ENCODE data around the gene MED7.

MED7 gene

DNA sequence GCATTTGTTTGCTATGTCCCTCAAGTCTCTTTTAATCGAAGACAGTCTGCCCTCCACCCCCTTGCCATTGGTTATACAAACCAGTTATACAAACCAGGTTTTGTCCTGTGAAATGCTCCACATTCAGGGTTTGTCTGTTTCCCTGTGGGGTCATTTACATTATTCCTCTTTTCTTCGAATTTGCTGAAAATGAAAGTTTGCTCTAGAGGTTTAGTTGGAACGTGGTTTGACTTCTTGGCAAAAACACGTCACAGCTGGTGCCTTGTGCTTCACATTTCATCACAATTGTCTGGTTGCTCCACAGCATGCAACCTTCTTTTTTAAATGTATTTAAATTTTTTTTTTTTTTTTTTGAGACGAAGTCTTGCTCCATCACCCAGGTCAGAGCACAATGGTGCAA, 29.7 kb downstream of the MED7 start:
- Histone ChIP-seq H3K9ac (ENCODE audit: low read length) (no peak overlapping the region), H3K27me3 (ENCODE audit: low read depth, low read length) (no peaks in the 10 kb centered on the region), H4K20me1 (ENCODE audit: insufficient read depth, low read length) (no peaks in the 10 kb centered on the region), H3K36me3 (replicated peaks; ENCODE audit: low read depth, low read length) (no peaks in the 10 kb centered on the region), H3K4me2 (ENCODE audit: low read length) (no peak overlapping the region), H3K4me3 (ENCODE audit: low read length) (no peak overlapping the region), H3K4me1 (ENCODE audit: low read length) (peaks cover 15% of the 10 kb centered on the region), H3K9me3 (ENCODE audit: insufficient read depth, low read length) (no peaks in the 10 kb centered on the region), H3K79me2 (ENCODE audit: low read length) (no peaks in the 10 kb centered on the region), H3K27ac (ENCODE audit: low read length) (no peak overlapping the region), H2AFZ (ENCODE audit: low read depth, low read length) (no peak overlapping the region)
- no peak for TF ChIP-seq EZH2phosphoT487 (IDR thresholded peaks at IDR 0.05; ENCODE audit: low read depth)
- TF ChIP-seq, protein P1, sequence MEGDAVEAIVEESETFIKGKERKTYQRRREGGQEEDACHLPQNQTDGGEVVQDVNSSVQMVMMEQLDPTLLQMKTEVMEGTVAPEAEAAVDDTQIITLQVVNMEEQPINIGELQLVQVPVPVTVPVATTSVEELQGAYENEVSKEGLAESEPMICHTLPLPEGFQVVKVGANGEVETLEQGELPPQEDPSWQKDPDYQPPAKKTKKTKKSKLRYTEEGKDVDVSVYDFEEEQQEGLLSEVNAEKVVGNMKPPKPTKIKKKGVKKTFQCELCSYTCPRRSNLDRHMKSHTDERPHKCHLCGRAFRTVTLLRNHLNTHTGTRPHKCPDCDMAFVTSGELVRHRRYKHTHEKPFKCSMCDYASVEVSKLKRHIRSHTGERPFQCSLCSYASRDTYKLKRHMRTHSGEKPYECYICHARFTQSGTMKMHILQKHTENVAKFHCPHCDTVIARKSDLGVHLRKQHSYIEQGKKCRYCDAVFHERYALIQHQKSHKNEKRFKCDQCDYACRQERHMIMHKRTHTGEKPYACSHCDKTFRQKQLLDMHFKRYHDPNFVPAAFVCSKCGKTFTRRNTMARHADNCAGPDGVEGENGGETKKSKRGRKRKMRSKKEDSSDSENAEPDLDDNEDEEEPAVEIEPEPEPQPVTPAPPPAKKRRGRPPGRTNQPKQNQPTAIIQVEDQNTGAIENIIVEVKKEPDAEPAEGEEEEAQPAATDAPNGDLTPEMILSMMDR (IDR thresholded peaks at IDR 0.05; ENCODE audit: low read depth, low read length): no peak

DNA sequence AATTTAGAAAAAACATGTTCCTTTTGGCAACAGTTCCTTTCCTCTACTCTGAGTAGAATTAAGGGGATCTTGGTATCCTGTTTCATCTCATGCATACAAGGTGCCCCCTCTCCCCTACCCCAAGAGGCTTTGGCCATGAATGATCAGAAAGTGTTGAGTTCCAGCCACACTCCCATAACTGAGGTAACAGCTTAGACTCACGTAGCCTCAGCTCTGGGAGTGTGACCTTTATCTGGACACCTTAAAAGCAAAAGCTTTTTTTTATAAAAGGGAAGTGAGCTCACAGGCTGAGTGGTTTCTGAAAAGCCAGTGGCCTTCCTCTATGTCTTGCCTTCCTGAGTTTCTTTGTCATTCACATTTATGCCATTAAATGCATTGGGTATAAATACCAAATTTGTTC, 32.9 kb downstream of the MED7 start:
- peaks cover 15% of the 10 kb centered on the region for H3K4me1 ChIP-seq (ENCODE audit: low read length)
- 0 out of 2 replicates have a peak overlapping the region, but pooled peaks have one; percentile 23 for H3K4me3 ChIP-seq (ENCODE audit: low read length)
- peak overlapping the region; percentile 58 for H3K4me2 ChIP-seq (ENCODE audit: low read length)
- H3K36me3 ChIP-seq (replicated peaks; ENCODE audit: low read depth, low read length): no peaks in the 10 kb centered on the region
- no peaks in the 10 kb centered on the region for H3K27me3 ChIP-seq (ENCODE audit: low read depth, low read length)
- H2AFZ ChIP-seq (ENCODE audit: low read depth, low read length): peak overlapping the region; percentile 82
- peak overlapping the region; percentile 29 for H3K27ac ChIP-seq (ENCODE audit: low read length)
- H4K20me1 ChIP-seq (ENCODE audit: insufficient read depth, low read length): no peaks in the 10 kb centered on the region
- no peak overlapping the region for H3K9ac ChIP-seq (ENCODE audit: low read length)
- no peak for TF ChIP-seq EZH2phosphoT487 (IDR thresholded peaks at IDR 0.05; ENCODE audit: low read depth)
- TF ChIP-seq, protein P1 (IDR thresholded peaks at IDR 0.05; ENCODE audit: low read depth, low read length): no peak
- H3K79me2 ChIP-seq (ENCODE audit: low read length): no peaks in the 10 kb centered on the region
- H3K9me3 ChIP-seq (ENCODE audit: insufficient read depth, low read length): no peaks in the 10 kb centered on the region

DNA sequence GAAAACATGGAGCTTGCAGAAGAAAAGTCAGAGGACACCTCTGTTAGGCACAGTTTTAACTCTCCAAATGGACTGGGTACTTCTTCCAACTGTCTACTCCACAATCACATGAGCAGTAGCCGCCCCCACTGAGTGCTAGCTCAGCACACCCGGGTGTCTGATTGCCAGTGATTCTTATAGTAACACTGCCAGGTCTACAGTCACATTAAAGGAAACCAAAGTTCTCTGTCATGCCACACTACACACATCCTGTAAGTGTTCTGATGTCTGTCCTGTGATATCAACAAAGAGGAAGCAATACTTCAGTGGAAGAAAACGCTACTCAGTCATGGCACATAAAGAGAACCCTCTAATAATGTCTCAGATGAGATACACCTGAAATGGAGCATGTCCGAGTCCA, 33.7 kb downstream of the MED7 start, which contains the start of gene HAVCR2:
Gene HAVCR2 (minus strand): TSS at position 69 of the 400 bp plus-strand sequence. CDS start 61 bp downstream, at position 8.
- TF ChIP-seq, protein P1 (IDR thresholded peaks at IDR 0.05; ENCODE audit: low read depth, low read length): no peak
- TF ChIP-seq EZH2phosphoT487 (IDR thresholded peaks at IDR 0.05; ENCODE audit: low read depth): no peak
- H3K9ac ChIP-seq (ENCODE audit: low read length): no peak within 1 kb of the TSS; the same call in 1 of the 2 replicates
- peak within 1 kb of the TSS; percentile 29 for H3K27ac ChIP-seq (ENCODE audit: low read length)

DNA sequence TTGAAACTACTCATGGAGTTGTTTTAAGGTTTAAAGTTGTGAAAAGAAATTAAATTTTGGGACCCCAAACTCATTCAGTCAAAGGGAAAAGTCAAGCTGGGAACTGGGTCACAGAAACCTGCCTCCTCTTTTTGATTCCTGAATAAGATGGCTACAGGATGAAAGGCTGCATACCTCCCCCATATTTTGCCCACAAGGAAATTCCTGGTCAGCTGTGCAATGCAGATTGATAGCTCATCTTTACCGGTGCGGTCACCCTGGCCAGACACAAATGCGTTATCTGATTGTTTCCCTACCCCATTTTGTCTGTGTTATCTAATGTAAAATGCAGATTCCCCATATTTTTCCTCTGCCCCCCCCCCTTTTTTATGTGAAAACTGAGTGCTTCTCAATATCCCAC, 35.2 kb downstream of the MED7 start:
- Histone ChIP-seq H3K9me3 (ENCODE audit: insufficient read depth, low read length) (no peaks in the 10 kb centered on the region), H3K9ac (ENCODE audit: low read length) (no peak overlapping the region), H3K4me2 (ENCODE audit: low read length) (no peak overlapping the region), H4K20me1 (ENCODE audit: insufficient read depth, low read length) (no peaks in the 10 kb centered on the region), H3K4me1 (ENCODE audit: low read length) (peaks cover 15% of the 10 kb centered on the region), H3K4me3 (ENCODE audit: low read length) (no peak overlapping the region), H3K27ac (ENCODE audit: low read length) (no peak overlapping the region), H2AFZ (ENCODE audit: low read depth, low read length) (no peak overlapping the region), H3K79me2 (ENCODE audit: low read length) (no peaks in the 10 kb centered on the region), H3K27me3 (ENCODE audit: low read depth, low read length) (no peaks in the 10 kb centered on the region), H3K36me3 (replicated peaks; ENCODE audit: low read depth, low read length) (no peaks in the 10 kb centered on the region)
- TF ChIP-seq, protein P1 (IDR thresholded peaks at IDR 0.05; ENCODE audit: low read depth, low read length): no peak
- no peak for TF ChIP-seq EZH2phosphoT487 (IDR thresholded peaks at IDR 0.05; ENCODE audit: low read depth)

More for the DNA sequence above, 33.7 kb downstream of the MED7 start, which contains the start of gene HAVCR2:
- Histone ChIP-seq H4K20me1 (ENCODE audit: insufficient read depth, low read length) (no peaks in the 10 kb centered on the region), H3K27me3 (ENCODE audit: low read depth, low read length) (no peaks in the 10 kb centered on the region), H3K4me2 (ENCODE audit: low read length) (peak within 1 kb of the TSS; percentile 58), H3K36me3 (replicated peaks; ENCODE audit: low read depth, low read length) (no peaks in the 10 kb centered on the region), H3K9me3 (ENCODE audit: insufficient read depth, low read length) (no peaks in the 10 kb centered on the region), H3K4me3 (ENCODE audit: low read length) (peak within 1 kb of the TSS; percentile 23; the same call in 1 of the 2 replicates), H3K4me1 (ENCODE audit: low read length) (peaks cover 15% of the 10 kb centered on the region), H3K79me2 (ENCODE audit: low read length) (no peaks in the 10 kb centered on the region), H2AFZ (ENCODE audit: low read depth, low read length) (peak within 1 kb of the TSS; percentile 82)
